WTC11 (cell line): ENCODE data around the gene VWA5B1. TPM values are rescaled to one million over a fixed set of nuclear protein-coding genes. Genes with fewer than 3 reads are reported as not detected.

Experiments
- ATAC-seq: fragments of 200-7000 bp; cut with Tn5 transposase; 2 replicates; pipeline ENCODE4 v1.10.0; 2021; ENCODE audit warnings: mild to moderate bottlenecking, moderate library complexity
- CTCF ChIA-PET: fragments of 300-600 bp; sonication (Branson Sonifier 250); formaldehyde crosslinking; loops from one replicate; lab custom pipeline; 2021; ENCODE audit warnings: antibody characterized with exemption; lab: Charles Lee
- POLR2A ChIA-PET: fragments of 350-600 bp; sonication (Branson Sonifier 250); formaldehyde crosslinking; loops from one replicate; lab custom pipeline; 2021; ENCODE audit warnings: antibody characterized with exemption; lab: Charles Lee
- DNase-seq: peaks from one replicate; pipeline ENCODE4 v3.0.0; 2021; ENCODE audit warnings: low spot score
- H3K27ac Mint-ChIP-seq: 2 replicates; pipeline ENCODE4 v1.8.0; 2021; ENCODE audit warnings: mixed read lengths
- H3K27me3 Mint-ChIP-seq: 2 replicates; pipeline ENCODE4 v1.8.0; 2021; ENCODE audit warnings: low read depth, mild to moderate bottlenecking, moderate library complexity, mixed read lengths
- H3K36me3 Mint-ChIP-seq: 2 replicates; pipeline ENCODE4 v1.8.0; 2021; ENCODE audit warnings: mixed read lengths
- H3K4me1 Mint-ChIP-seq: 2 replicates; pipeline ENCODE4 v1.8.0; 2022; ENCODE audit warnings: mixed read lengths
- H3K4me3 Mint-ChIP-seq: 2 replicates; pipeline ENCODE4 v1.8.0; 2021; ENCODE audit warnings: mild to moderate bottlenecking, moderate library complexity, mixed read lengths
- H3K9me3 Mint-ChIP-seq: 2 replicates; pipeline ENCODE4 v1.8.0; 2021; ENCODE audit warnings: mixed read lengths
- ATF1 ChIP-seq: sonication (generic); formaldehyde crosslinking; IDR thresholded peaks from 2 replicates; pipeline ENCODE4 v1.8.1; 2023; ENCODE audit warnings: mild to moderate bottlenecking, moderate library complexity, missing genetic modification reagents
- CREM ChIP-seq: sonication (generic); formaldehyde crosslinking; IDR thresholded peaks from 2 replicates; pipeline ENCODE4 v1.8.1; 2022; ENCODE audit warnings: mild to moderate bottlenecking, missing genetic modification reagents, moderate library complexity
- GRHL2 ChIP-seq: fragments of 250-450 bp; sonication (Bioruptor Pico); IDR thresholded peaks from 2 replicates; pipeline ENCODE4 v1.8.0; 2022; ENCODE audit warnings: mild to moderate bottlenecking, moderate library complexity; ENCODE audit not compliant: insufficient replicate concordance, severe bottlenecking
- JAZF1 ChIP-seq: fragments of 250-450 bp; sonication (Bioruptor Pico); IDR thresholded peaks from 2 replicates; pipeline ENCODE4 v1.9.0; 2021; ENCODE audit warnings: moderate library complexity, mild to moderate bottlenecking, inconsistent platforms
- NFYB ChIP-seq: sonication (generic); formaldehyde crosslinking; conservative IDR thresholded peaks from 2 replicates; pipeline ENCODE4 v1.8.0; 2022; ENCODE audit warnings: low read depth, missing genetic modification reagents
- NR3C1 ChIP-seq: sonication (generic); formaldehyde crosslinking; conservative IDR thresholded peaks from 2 replicates; pipeline ENCODE4 v1.8.1; 2023; ENCODE audit warnings: low read depth, mild to moderate bottlenecking, missing genetic modification reagents
- PRRX2 ChIP-seq: fragments of 250-450 bp; sonication (Bioruptor Pico); IDR thresholded peaks from 2 replicates; pipeline ENCODE4 v1.8.0; 2021; ENCODE audit warnings: mild to moderate bottlenecking
- RELA ChIP-seq: sonication (generic); formaldehyde crosslinking; IDR thresholded peaks from 2 replicates; pipeline ENCODE4 v1.8.1; 2022; ENCODE audit warnings: missing genetic modification reagents, mild to moderate bottlenecking, borderline replicate concordance
- TEAD4 ChIP-seq: sonication (generic); formaldehyde crosslinking; IDR thresholded peaks from 2 replicates; pipeline ENCODE4 v1.8.0; 2022; ENCODE audit warnings: mild to moderate bottlenecking, missing genetic modification reagents
- TP53 ChIP-seq: sonication (generic); formaldehyde crosslinking; IDR thresholded peaks from 2 replicates; pipeline ENCODE4 v1.8.1; 2023; ENCODE audit warnings: mild to moderate bottlenecking, missing genetic modification reagents
- ZNF263 ChIP-seq: sonication (generic); formaldehyde crosslinking; IDR thresholded peaks from 2 replicates; pipeline ENCODE4 v1.8.1; 2022; ENCODE audit warnings: low read depth, mild to moderate bottlenecking, moderate library complexity, missing genetic modification reagents
- ZNF396 ChIP-seq: fragments of 250-450 bp; sonication (Bioruptor Pico); IDR thresholded peaks from 2 replicates; pipeline ENCODE4 v1.8.0; 2021; ENCODE audit warnings: mild to moderate bottlenecking, moderate library complexity, borderline replicate concordance
- ZNF671 ChIP-seq: fragments of 250-450 bp; sonication (Bioruptor Pico); IDR thresholded peaks from 2 replicates; pipeline ENCODE4 v1.8.0; 2021; ENCODE audit warnings: mild to moderate bottlenecking
- total RNA-seq: library from RNA; stranded (reverse); gene quantifications from 3 replicates; pipeline ENCODE4 v1.2.3, GENCODE V29; 2021
- TF ChIP-seq, protein P1 (sequence below): sonication (generic); formaldehyde crosslinking; IDR thresholded peaks from 2 replicates; pipeline ENCODE4 v1.8.1; 2022; ENCODE audit warnings: low read depth, mild to moderate bottlenecking, moderate library complexity, missing genetic modification reagents, borderline replicate concordance
- TF ChIP-seq, protein P2 (sequence below): sonication (generic); formaldehyde crosslinking; IDR thresholded peaks from 2 replicates; pipeline ENCODE4 v1.8.1; 2023; ENCODE audit warnings: mild to moderate bottlenecking, moderate library complexity, missing genetic modification reagents
- TF ChIP-seq, protein P3 (sequence below): fragments of 250-450 bp; sonication (Bioruptor Pico); IDR thresholded peaks from 2 replicates; pipeline ENCODE4 v2.1.2; 2022; ENCODE audit warnings: mild to moderate bottlenecking, moderate library complexity
- TF ChIP-seq, protein P4 (sequence below): sonication (generic); formaldehyde crosslinking; IDR thresholded peaks from 2 replicates; pipeline ENCODE4 v1.8.1; 2023; ENCODE audit warnings: mild to moderate bottlenecking, missing genetic modification reagents, moderate library complexity
- TF ChIP-seq, protein P5 (sequence below): fragments of 250-450 bp; sonication (Bioruptor Pico); IDR thresholded peaks from 2 replicates; pipeline ENCODE4 v1.9.0; 2021; ENCODE audit warnings: mild to moderate bottlenecking, borderline replicate concordance
- TF ChIP-seq, protein P6 (sequence below): sonication (generic); formaldehyde crosslinking; IDR thresholded peaks from 2 replicates; pipeline ENCODE4 v1.8.0; 2022; ENCODE audit warnings: mild to moderate bottlenecking, missing genetic modification reagents
- TF ChIP-seq, protein P7 (sequence below): sonication (generic); formaldehyde crosslinking; IDR thresholded peaks from 2 replicates; pipeline ENCODE4 v1.8.1; 2023; ENCODE audit warnings: mild to moderate bottlenecking, missing genetic modification reagents
- TF ChIP-seq, protein P8 (sequence below): sonication (generic); formaldehyde crosslinking; IDR thresholded peaks from 2 replicates; pipeline ENCODE4 v1.8.0; 2023; ENCODE audit warnings: missing genetic modification reagents

VWA5B1 gene
- total RNA-seq, 1 experiment from 2014 or later = 1.5 TPM

DNA sequence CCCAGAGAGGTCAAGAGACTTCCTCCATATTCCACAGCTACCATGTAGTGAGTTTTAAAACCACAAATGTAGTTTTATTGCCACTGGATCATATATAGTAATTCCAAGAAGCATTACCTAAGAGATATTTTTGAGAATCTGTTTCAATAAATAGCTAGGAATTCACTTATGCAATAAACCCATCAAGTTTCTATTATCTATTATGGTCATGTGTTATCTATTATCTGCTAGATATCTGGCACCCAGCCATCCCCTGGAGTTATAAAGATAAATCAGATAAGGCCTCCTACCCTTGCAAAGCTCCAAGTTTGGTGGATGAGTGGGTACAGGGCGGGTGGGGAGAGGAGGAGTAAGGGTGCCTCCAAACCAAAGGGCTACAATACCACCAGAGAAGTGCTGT is 10.3 kb upstream of the VWA5B1 start (continued):
- TF ChIP-seq, protein P1, sequence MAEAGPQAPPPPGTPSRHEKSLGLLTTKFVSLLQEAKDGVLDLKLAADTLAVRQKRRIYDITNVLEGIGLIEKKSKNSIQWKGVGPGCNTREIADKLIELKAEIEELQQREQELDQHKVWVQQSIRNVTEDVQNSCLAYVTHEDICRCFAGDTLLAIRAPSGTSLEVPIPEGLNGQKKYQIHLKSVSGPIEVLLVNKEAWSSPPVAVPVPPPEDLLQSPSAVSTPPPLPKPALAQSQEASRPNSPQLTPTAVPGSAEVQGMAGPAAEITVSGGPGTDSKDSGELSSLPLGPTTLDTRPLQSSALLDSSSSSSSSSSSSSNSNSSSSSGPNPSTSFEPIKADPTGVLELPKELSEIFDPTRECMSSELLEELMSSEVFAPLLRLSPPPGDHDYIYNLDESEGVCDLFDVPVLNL (CRISPR knock-in tag) = no peak
- TF ChIP-seq, protein P2, sequence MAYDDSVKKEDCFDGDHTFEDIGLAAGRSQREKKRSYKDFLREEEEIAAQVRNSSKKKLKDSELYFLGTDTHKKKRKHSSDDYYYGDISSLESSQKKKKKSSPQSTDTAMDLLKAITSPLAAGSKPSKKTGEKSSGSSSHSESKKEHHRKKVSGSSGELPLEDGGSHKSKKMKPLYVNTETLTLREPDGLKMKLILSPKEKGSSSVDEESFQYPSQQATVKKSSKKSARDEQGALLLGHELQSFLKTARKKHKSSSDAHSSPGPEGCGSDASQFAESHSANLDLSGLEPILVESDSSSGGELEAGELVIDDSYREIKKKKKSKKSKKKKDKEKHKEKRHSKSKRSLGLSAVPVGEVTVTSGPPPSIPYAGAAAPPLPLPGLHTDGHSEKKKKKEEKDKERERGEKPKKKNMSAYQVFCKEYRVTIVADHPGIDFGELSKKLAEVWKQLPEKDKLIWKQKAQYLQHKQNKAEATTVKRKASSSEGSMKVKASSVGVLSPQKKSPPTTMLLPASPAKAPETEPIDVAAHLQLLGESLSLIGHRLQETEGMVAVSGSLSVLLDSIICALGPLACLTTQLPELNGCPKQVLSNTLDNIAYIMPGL = no peak
- TF ChIP-seq, protein P3, sequence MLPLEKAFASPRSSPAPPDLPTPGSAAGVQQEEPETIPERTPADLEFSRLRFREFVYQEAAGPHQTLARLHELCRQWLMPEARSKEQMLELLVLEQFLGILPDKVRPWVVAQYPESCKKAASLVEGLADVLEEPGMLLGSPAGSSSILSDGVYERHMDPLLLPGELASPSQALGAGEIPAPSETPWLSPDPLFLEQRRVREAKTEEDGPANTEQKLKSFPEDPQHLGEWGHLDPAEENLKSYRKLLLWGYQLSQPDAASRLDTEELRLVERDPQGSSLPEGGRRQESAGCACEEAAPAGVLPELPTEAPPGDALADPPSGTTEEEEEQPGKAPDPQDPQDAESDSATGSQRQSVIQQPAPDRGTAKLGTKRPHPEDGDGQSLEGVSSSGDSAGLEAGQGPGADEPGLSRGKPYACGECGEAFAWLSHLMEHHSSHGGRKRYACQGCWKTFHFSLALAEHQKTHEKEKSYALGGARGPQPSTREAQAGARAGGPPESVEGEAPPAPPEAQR = no peak

DNA sequence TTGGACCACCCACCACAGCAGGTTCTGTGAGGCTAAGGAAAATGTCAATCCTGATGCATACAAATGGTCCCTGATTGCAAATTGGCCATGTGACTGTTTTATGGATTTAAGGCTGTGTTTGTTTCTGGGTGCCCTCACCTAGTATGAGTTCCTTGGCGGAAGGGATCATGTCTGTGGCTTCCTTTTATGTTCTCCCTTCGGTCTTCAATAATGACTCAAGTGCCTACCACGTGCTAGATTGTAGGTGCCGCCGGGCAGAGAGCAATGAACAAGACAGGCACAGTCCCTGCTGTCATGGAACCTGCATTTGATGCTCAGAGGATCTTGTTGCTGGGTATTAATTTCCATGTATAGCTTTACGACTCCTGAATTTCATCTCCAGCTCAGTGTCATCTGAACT is 9.8 kb upstream of the VWA5B1 start:
- Mint-ChIP-seq H3K27ac (no peak overlapping the region), H3K9me3 (peaks cover 13% of the 10 kb centered on the region), H3K4me1 (peaks cover 35% of the 10 kb centered on the region), H3K36me3 (peaks cover 9% of the 10 kb centered on the region), H3K27me3 (peaks cover 21% of the 10 kb centered on the region), H3K4me3 (no peak overlapping the region)
- TF ChIP-seq TP53 (CRISPR knock-in tag) (no peak), ZNF671 (no peak), ZNF396 (CRISPR knock-in tag) (no peak), NFYB (CRISPR knock-in tag) (no peak), TEAD4 (no peak), RELA (CRISPR knock-in tag) (no peak), CREM (CRISPR knock-in tag) (no peak), ZNF263 (CRISPR knock-in tag) (no peak), NR3C1 (no peak), JAZF1 (no peak), PRRX2 (CRISPR knock-in tag) (no peak), GRHL2 (CRISPR knock-in tag) (no peak), ATF1 (CRISPR knock-in tag) (no peak)
- TF ChIP-seq, protein P4, sequence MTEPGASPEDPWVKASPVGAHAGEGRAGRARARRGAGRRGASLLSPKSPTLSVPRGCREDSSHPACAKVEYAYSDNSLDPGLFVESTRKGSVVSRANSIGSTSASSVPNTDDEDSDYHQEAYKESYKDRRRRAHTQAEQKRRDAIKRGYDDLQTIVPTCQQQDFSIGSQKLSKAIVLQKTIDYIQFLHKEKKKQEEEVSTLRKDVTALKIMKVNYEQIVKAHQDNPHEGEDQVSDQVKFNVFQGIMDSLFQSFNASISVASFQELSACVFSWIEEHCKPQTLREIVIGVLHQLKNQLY (CRISPR knock-in tag) = no peak
- TF ChIP-seq, protein P5, sequence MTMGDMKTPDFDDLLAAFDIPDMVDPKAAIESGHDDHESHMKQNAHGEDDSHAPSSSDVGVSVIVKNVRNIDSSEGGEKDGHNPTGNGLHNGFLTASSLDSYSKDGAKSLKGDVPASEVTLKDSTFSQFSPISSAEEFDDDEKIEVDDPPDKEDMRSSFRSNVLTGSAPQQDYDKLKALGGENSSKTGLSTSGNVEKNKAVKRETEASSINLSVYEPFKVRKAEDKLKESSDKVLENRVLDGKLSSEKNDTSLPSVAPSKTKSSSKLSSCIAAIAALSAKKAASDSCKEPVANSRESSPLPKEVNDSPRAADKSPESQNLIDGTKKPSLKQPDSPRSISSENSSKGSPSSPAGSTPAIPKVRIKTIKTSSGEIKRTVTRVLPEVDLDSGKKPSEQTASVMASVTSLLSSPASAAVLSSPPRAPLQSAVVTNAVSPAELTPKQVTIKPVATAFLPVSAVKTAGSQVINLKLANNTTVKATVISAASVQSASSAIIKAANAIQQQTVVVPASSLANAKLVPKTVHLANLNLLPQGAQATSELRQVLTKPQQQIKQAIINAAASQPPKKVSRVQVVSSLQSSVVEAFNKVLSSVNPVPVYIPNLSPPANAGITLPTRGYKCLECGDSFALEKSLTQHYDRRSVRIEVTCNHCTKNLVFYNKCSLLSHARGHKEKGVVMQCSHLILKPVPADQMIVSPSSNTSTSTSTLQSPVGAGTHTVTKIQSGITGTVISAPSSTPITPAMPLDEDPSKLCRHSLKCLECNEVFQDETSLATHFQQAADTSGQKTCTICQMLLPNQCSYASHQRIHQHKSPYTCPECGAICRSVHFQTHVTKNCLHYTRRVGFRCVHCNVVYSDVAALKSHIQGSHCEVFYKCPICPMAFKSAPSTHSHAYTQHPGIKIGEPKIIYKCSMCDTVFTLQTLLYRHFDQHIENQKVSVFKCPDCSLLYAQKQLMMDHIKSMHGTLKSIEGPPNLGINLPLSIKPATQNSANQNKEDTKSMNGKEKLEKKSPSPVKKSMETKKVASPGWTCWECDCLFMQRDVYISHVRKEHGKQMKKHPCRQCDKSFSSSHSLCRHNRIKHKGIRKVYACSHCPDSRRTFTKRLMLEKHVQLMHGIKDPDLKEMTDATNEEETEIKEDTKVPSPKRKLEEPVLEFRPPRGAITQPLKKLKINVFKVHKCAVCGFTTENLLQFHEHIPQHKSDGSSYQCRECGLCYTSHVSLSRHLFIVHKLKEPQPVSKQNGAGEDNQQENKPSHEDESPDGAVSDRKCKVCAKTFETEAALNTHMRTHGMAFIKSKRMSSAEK (CRISPR knock-in tag) = no peak
- TF ChIP-seq, protein P6, sequence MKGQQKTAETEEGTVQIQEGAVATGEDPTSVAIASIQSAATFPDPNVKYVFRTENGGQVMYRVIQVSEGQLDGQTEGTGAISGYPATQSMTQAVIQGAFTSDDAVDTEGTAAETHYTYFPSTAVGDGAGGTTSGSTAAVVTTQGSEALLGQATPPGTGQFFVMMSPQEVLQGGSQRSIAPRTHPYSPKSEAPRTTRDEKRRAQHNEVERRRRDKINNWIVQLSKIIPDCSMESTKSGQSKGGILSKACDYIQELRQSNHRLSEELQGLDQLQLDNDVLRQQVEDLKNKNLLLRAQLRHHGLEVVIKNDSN (CRISPR knock-in tag) = no peak
- TF ChIP-seq, protein P7, sequence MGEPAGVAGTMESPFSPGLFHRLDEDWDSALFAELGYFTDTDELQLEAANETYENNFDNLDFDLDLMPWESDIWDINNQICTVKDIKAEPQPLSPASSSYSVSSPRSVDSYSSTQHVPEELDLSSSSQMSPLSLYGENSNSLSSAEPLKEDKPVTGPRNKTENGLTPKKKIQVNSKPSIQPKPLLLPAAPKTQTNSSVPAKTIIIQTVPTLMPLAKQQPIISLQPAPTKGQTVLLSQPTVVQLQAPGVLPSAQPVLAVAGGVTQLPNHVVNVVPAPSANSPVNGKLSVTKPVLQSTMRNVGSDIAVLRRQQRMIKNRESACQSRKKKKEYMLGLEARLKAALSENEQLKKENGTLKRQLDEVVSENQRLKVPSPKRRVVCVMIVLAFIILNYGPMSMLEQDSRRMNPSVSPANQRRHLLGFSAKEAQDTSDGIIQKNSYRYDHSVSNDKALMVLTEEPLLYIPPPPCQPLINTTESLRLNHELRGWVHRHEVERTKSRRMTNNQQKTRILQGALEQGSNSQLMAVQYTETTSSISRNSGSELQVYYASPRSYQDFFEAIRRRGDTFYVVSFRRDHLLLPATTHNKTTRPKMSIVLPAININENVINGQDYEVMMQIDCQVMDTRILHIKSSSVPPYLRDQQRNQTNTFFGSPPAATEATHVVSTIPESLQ = no peak
- TF ChIP-seq, protein P3 = no peak
- TF ChIP-seq, protein P8, sequence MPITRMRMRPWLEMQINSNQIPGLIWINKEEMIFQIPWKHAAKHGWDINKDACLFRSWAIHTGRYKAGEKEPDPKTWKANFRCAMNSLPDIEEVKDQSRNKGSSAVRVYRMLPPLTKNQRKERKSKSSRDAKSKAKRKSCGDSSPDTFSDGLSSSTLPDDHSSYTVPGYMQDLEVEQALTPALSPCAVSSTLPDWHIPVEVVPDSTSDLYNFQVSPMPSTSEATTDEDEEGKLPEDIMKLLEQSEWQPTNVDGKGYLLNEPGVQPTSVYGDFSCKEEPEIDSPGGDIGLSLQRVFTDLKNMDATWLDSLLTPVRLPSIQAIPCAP (CRISPR knock-in tag) = no peak
- no peak for DNase-seq
- ChIA-PET POLR2A (no interaction called here), CTCF (interaction anchor here (1.4 kb wide), 1 partner anchor 64 kb away, joined by 3 read pairs; no protein-coding TSS in a partner anchor)
- ATAC-seq = no peak
